GM10248 (cell line): Measurements from ENCODE around the gene COL4A3.

Experiments used
- CTCF ChIA-PET: fragments of 300-600 bp; sonication (Branson Sonifier 250); formaldehyde crosslinking; extraction: SDS; loops from one replicate; lab custom pipeline; 2021; ENCODE audit warnings: antibody characterized with exemption; lab: Yijun Ruan, JAX
- POLR2A ChIA-PET: fragments of 350-650 bp; sonication (Branson Sonifier 250); formaldehyde crosslinking; extraction: SDS; loops from one replicate; lab custom pipeline; 2020; ENCODE audit warnings: antibody characterized with exemption; lab: Yijun Ruan, JAX
- DNase-seq: peaks from one replicate; pipeline ENCODE4 v3.0.0; 2012; ENCODE audit errors: extremely low spot score
- CTCF ChIP-seq: IDR thresholded peaks from 2 replicates; pipeline ENCODE4 v1.5.1; 2012; ENCODE audit warnings: mild to moderate bottlenecking, low read depth; ENCODE audit errors: extremely low read depth, missing control alignments, control extremely low read depth

COL4A3 gene

GRCh38 chr2:227313310-227313709 is 148.9 kb downstream of the COL4A3 start:
- ChIA-PET POLR2A (no interaction called here), CTCF (interaction anchor here (1.3 kb wide), 1 partner anchor 17 kb away, joined by 3 read pairs; no protein-coding TSS in a partner anchor)
- DNase-seq = no peak
- no peak for TF ChIP-seq CTCF

DNA sequence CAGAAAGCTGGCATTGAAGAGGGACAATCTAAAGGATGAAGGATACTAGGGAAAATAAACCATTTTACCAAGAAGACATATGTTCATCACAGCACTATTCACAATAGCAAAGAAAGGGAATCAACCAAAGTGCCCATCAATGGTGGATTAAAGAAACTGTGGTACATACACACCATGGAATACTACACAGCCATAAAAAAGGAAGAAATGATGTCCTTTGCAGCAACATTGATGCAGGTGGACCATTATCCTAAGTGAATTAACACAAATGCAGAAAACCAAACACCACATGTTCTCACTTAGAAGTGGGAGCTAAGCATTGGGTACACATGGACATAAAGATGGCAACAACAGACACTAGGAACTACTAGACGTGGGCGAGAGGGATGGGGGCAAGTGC is 153.4 kb downstream of the COL4A3 start:
- ChIA-PET POLR2A (interaction anchor here (0.6 kb wide), 1 partner anchor 575 kb away, joined by 6 read pairs; no protein-coding TSS in a partner anchor), CTCF (no interaction called here)
- DNase-seq = no peak
- TF ChIP-seq CTCF = no peak

DNA sequence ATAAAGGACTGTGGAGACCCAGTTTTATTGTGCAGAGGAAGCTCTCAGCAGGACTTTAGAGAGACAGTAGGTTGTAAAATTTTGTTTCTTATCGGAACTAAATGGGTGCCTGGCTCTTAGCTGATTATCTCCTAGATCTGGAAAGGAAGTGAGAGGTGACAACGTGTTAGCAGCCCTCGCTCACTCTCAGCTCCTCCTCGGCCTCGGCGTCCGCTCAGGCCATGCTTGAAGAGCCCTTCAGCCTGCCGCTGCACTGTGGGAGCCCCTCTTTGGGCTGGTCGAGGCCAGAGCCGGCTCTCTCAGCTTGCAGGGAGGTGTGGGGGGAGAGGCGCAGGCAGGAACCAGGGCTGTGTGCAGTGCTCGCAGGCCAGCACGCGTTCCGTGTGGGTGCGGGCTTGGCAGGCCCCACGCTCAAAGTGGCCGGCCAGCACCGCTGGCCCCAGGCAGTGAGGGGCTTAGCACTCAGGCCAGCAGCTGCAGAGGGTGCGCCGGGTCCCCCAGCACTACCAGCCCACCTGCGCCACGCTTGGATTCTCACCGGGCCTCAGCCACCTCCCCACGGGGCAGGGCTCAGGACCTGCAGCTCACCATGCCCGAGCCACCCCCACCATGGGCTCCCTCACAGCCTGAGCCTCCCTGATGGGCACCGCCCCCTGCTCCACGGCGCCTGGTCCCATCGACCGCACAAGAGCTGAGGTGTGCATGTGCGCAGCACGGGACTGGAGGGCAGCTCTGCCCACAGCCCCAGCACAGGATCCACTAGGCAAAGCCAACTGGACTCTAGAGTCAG is 156.1 kb downstream of the COL4A3 start:
- ChIA-PET POLR2A (no interaction called here), CTCF (no interaction called here)
- DNase-seq = no peak
- TF ChIP-seq CTCF = no peak

DNA sequence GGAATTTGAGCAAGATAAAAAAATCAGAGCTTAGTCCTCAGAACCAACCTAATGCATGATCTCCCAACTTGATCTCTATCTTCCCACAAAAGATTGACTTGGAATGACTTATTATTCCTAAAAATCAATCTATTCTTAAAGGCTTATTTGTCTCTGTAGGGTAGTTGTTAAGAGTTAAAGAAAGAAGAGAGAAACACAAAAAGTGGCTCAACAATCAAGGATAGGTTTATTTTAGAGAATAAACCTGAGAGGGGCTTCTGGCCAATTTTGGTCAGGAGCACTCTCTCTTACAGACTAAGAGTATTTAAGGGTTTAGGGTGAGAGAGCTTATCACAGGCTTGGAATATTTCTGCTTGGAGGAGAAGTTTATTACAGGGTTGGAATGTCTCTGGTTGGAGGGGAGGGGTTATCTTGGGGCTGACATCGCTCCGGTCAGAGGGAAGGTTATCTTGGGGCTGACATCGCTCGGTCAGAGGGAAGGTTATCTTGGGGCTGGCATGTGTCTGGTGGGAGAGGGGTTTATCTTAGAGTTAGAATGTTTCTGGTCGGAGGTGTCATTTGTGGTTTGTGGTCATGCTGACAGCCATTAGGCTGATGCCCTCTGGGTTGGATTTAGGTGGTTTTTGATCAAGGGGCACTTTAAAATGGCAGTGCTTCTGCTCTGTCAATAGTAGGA is 158.2 kb downstream of the COL4A3 start:
- CTCF ChIA-PET = interaction anchor here (1.2 kb wide), 1 partner anchor 14 kb away, joined by 3 read pairs; no protein-coding TSS in a partner anchor
- TF ChIP-seq CTCF = no peak
- POLR2A ChIA-PET = no interaction called here
- DNase-seq = no peak

- no peak for DNase-seq
- CTCF ChIA-PET = no interaction called here
- TF ChIP-seq CTCF = no peak
- POLR2A ChIA-PET = no interaction called here
Measured at GRCh38 chr2:227323818-227324217, 159.4 kb downstream of the COL4A3 start.

- peak; percentile 37 for DNase-seq
- CTCF ChIA-PET = no interaction called here
- POLR2A ChIA-PET = no interaction called here
- TF ChIP-seq CTCF = no peak
Measured at GRCh38 chr2:227324642-227324994, 160.2 kb downstream of the COL4A3 start.
